GM12878 (cell line): Measurements from ENCODE around the gene PTPN2. TPM values are rescaled to one million over a fixed set of nuclear protein-coding genes. Genes with fewer than 3 reads are reported as not detected.

Experiments used
- BCLAF1 ChIP-seq: fragments of 450-650 bp; IDR thresholded peaks from 2 replicates; pipeline ENCODE4 v1.6.1; 2017; ENCODE audit warnings: antibody characterized with exemption, mild to moderate bottlenecking, moderate library complexity
- CEBPB ChIP-seq, 2 experiments: fragments of 150-350 bp in 1 of 2; IDR thresholded peaks; 2 replicates each; pipeline ENCODE4 v1.6.1; 2012 to 2014; ENCODE audit warnings: low read depth in 2 of 2, low read length in 2 of 2, borderline replicate concordance in 1 of 2, inconsistent platforms in 1 of 2
- ESRRA ChIP-seq: IDR thresholded peaks from 2 replicates; pipeline ENCODE4 v1.6.1; 2012; ENCODE audit warnings: mild to moderate bottlenecking, low read length, improper control_type of control experiment
- MYB ChIP-seq: fragments of 150-350 bp; IDR thresholded peaks from 2 replicates; pipeline ENCODE4 v1.6.1; 2014; ENCODE audit warnings: mild to moderate bottlenecking, low read depth, low read length, borderline replicate concordance
- NFIC ChIP-seq: IDR thresholded peaks from 2 replicates; pipeline ENCODE4 v1.6.1; 2012; ENCODE audit warnings: low read depth, mild to moderate bottlenecking, inconsistent platforms, low read length, moderate library complexity
- NR2F1 ChIP-seq: fragments of 450-650 bp; conservative IDR thresholded peaks from 2 replicates; pipeline ENCODE4 v1.6.1; 2017; ENCODE audit warnings: mild to moderate bottlenecking
- polyA plus RNA-seq, 11 experiments: library from polyadenylated mRNA; depleted of rRNA in 4 of 11; unstranded in 6 of 11; stranded (reverse) in 5 of 11; fragments of >200 nt; fragmentation: Nextera tagmentation in 4 of 11; fragmentation: Illumina TruSeq in 1 of 11; extraction: Ambion mirVana in 4 of 11; extraction: Trizol in 1 of 11; gene quantifications; 1 replicate in 1 of 11; 2 replicates in 10 of 11; pipeline versions ENCODE4 v1.2.1 to v1.2.3, GENCODE V29; 2011 to 2016; ENCODE audit warnings: inconsistent platforms in 2 of 11, missing spikeins in 2 of 11, low read depth in 1 of 11
- total RNA-seq, 4 experiments: library from RNA; depleted of rRNA in 3 of 4; stranded (reverse); fragments of >200 nt in 3 of 4; fragmentation: Illumina TruSeq in 1 of 4; extraction: Trizol in 1 of 4; gene quantifications; 2 replicates each; pipeline versions ENCODE4 v1.2.1 to v1.2.3, GENCODE V29; 2013 to 2021

The PTPN2 gene
- total and polyA plus RNA-seq, 10 of the 15 experiments (the other 5 are each of a cell fraction or from before 2014, with no cell fraction given) = 46.5 to 86.7 (median 64.6) TPM

GRCh38 chr18:12811191-12811950 lies 72.7 kb downstream of the PTPN2 start (continued):
- TF ChIP-seq BCLAF1 (no peak), NFIC (no peak), CEBPB (IDR thresholded peaks at IDR 0.05; ENCODE audit: borderline replicate concordance in 1 of 2, low read depth in 2 of 2, low read length in 2 of 2) (no peak), MYB (no peak), ESRRA (no peak), NR2F1 (no peak)
